Right lobe of liver (tissue), 6 donors: ENCODE measurements around the gene RABL6. TPM values are rescaled to one million over a fixed set of nuclear protein-coding genes. Genes with fewer than 3 reads are reported as not detected.

ENCODE experiments used
- ATAC-seq, 4 donors: fragments of 200-7000 bp; cut with Tn5 transposase; one replicate each; pipeline ENCODE4 v1.9.1; 2020; ENCODE audit warnings: mild to moderate bottlenecking in 4 of 4, moderate library complexity in 4 of 4
- DNase-seq, 3 donors: peaks; one replicate each; pipeline ENCODE4 v3.0.0-alpha.2; 2020
- H3K27ac ChIP-seq, 3 donors: fragments of 200-600 bp; one replicate each; pipeline ENCODE4 v1.8.0; 2022
- H3K27me3 ChIP-seq, 2 donors: fragments of 200-600 bp; one replicate each; pipeline ENCODE4 v1.8.0; 2022
- H3K36me3 ChIP-seq, 4 donors: fragments of 200-600 bp; sonication (generic) in 1 of 4; one replicate each; pipeline versions ENCODE4 v1.5.1 to v1.8.0; 2017 to 2022; ENCODE audit warnings: control low read depth in 1 of 4
- H3K4me1 ChIP-seq, 4 donors: fragments of 200-600 bp; sonication (generic) in 1 of 4; one replicate each; pipeline versions ENCODE4 v1.5.1 to v1.8.0; 2017 to 2022; ENCODE audit warnings: control low read depth in 1 of 4
- H3K4me3 ChIP-seq, 3 donors: fragments of 200-600 bp; one replicate each; pipeline ENCODE4 v1.8.0; 2022
- H3K9me3 ChIP-seq, 4 donors: fragments of 200-600 bp; sonication (generic) in 1 of 4; one replicate each; pipeline versions ENCODE4 v1.5.1 to v1.8.0; 2017 to 2022; ENCODE audit warnings: control low read depth in 1 of 4
- POLR2A ChIP-seq: fragments of 450-650 bp; IDR thresholded peaks from one replicate; pipeline ENCODE4 v1.6.1; 2017; ENCODE audit warnings: antibody characterized with exemption, mild to moderate bottlenecking
- WGBS: methylation state at CpG from one replicate; pipeline ENCODE4 v1.1.6; 2018; ENCODE audit warnings: low coverage, low lambda C conversion rate; ENCODE audit not compliant: insufficient coverage; ENCODE audit errors: missing lambda C conversion rate; 5-methylcytosine and 5-hydroxymethylcytosine counted together
- intact Hi-C, 2 donors: fragments of 100-400 bp; cut with DNase I; formaldehyde crosslinking; loops; one replicate each; pipeline versions ENCODE4 v1.11.2 to v1.14.1; 2022
- total RNA-seq, 6 experiments: library from RNA; depleted of rRNA in 2 of 6; stranded (reverse); fragments of >200 nt in 2 of 6; fragmentation: NEBNext Ultra II Directional in 3 of 6; extraction: Animal tissue kit (Norgen Biotek cat#: 25700) in 3 of 6; gene quantifications; one replicate each; pipeline versions ENCODE4 v1.1.0 to v1.2.4, GENCODE V29; 2016 to 2023
- TF ChIP-seq, protein P1 (sequence below), 4 donors: fragments of 200-600 bp in 3 of 4; fragments of 450-650 bp in 1 of 4; IDR thresholded peaks; one replicate each; pipeline versions ENCODE4 v1.5.1 to v1.8.0; 2016 to 2022; ENCODE audit warnings: antibody characterized with exemption in 4 of 4, mild to moderate bottlenecking in 2 of 4
- donor health status: DM: no; HTN: yes; CAD: no.
- donor health status: DM: no; HTN: no; CAD: no.
- donor health status: DM: no; HTN: no; CAD: no.
- donor health status: DM: no; HTN: yes; CAD: no.
- donor health status: DM: no; HTN: yes; CAD: no.

RABL6 gene
- total RNA-seq, 6 experiments from 2014 or later, result 8.0 to 14.8 (median 12.4) TPM

- ATAC-seq (no peak), DNase-seq (peak in 2 of 3 donors; percentile 44 to 48)
- intact Hi-C loops, result no loop called here
- Histone ChIP-seq H3K4me1 (no peaks in the 10 kb centered on the region), H3K4me3 (no peak overlapping the region), H3K27ac (no peak overlapping the region), H3K9me3 (no peaks in the 10 kb centered on the region), H3K36me3 (peaks cover 0 to 41% (median 4%) of the 10 kb centered on the region in 4 donors), H3K27me3 (no peaks in the 10 kb centered on the region)
- no peak for TF ChIP-seq POLR2A
- TF ChIP-seq, protein P1, sequence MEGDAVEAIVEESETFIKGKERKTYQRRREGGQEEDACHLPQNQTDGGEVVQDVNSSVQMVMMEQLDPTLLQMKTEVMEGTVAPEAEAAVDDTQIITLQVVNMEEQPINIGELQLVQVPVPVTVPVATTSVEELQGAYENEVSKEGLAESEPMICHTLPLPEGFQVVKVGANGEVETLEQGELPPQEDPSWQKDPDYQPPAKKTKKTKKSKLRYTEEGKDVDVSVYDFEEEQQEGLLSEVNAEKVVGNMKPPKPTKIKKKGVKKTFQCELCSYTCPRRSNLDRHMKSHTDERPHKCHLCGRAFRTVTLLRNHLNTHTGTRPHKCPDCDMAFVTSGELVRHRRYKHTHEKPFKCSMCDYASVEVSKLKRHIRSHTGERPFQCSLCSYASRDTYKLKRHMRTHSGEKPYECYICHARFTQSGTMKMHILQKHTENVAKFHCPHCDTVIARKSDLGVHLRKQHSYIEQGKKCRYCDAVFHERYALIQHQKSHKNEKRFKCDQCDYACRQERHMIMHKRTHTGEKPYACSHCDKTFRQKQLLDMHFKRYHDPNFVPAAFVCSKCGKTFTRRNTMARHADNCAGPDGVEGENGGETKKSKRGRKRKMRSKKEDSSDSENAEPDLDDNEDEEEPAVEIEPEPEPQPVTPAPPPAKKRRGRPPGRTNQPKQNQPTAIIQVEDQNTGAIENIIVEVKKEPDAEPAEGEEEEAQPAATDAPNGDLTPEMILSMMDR (IDR thresholded peaks at IDR 0.05), result no peak
- no CpG with 5 or more reads among the region's 14 CpGs for WGBS
Measured at GRCh38 chr9:136827794-136828473, 20.2 kb downstream of the RABL6 start.

DNA sequence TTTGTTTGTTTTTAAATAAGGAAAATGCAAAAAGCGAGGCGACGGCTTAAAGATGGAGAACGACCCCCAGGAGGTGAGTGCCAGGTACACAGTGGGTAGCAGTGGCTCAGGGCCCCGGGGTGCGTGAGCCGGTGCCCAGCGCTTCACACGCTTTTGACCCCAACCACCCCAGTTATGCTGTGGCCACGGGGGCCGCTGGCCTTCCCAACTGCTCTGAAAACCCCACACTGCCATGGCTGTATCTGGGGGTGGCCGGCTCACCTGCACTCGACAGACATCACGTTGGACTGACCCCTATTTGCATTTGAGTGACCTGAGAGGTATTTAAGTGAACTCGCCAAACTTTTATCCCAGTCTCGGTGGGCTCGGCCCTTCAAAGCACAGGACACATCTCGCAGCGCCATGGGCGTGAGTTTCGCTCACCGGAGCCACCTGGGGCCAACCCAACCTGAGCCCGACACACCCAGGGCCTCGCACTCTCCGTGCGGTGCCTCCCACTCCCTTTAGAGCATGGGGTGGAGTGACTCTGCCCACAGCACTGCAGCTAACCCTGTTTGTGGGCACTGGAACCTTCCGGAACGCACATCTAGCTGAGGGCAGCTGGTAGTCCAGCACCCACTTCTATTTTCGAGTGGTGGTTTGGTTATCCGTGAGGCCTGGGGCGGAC lies 20.9 kb downstream of the RABL6 start:
- H3K4me1 ChIP-seq, result no peaks in the 10 kb centered on the region
- no peak for TF ChIP-seq POLR2A
- TF ChIP-seq, protein P1 (IDR thresholded peaks at IDR 0.05), result no peak
- intact Hi-C loops, result no loop called here
- DNase-seq (peak in 1 of 3 donors; percentile 29), ATAC-seq (no peak)
- H3K27ac ChIP-seq, result no peak overlapping the region
- peaks cover 0 to 39% (median 4%) of the 10 kb centered on the region in 4 donors for H3K36me3 ChIP-seq
- WGBS, result 89% methylated on average over 8 of the region's 31 CpGs
- no peaks in the 10 kb centered on the region for H3K27me3 ChIP-seq
- H3K9me3 ChIP-seq, result no peaks in the 10 kb centered on the region
- no peak overlapping the region for H3K4me3 ChIP-seq

- Histone ChIP-seq H3K27ac (no peak overlapping the region), H3K27me3 (no peaks in the 10 kb centered on the region), H3K4me1 (no peaks in the 10 kb centered on the region), H3K36me3 (peaks cover 0 to 35% (median 4%) of the 10 kb centered on the region in 4 donors), H3K9me3 (no peaks in the 10 kb centered on the region), H3K4me3 (no peak overlapping the region)
- TF ChIP-seq POLR2A, result no peak
- TF ChIP-seq, protein P1 (IDR thresholded peaks at IDR 0.05), result no peak
- intact Hi-C loops, result no loop called here
- DNase-seq, result peak in 1 of 3 donors; percentile 50
- ATAC-seq, result no peak
- no CpG with 5 or more reads among the region's 14 CpGs for WGBS
Measured at GRCh38 chr9:136829412-136829811, 21.7 kb downstream of the RABL6 start.

GRCh38 chr9:136829981-136830885 lies 22.5 kb downstream of the RABL6 start:
- Histone ChIP-seq H3K27ac (no peak overlapping the region), H3K36me3 (peaks cover 0 to 31% (median 4%) of the 10 kb centered on the region in 4 donors), H3K4me3 (no peak overlapping the region), H3K9me3 (no peaks in the 10 kb centered on the region), H3K27me3 (no peaks in the 10 kb centered on the region), H3K4me1 (no peaks in the 10 kb centered on the region)
- intact Hi-C loops, result no loop called here
- ATAC-seq (peak in 1 of 4 donors; percentile 7), DNase-seq (peak in 2 of 3 donors; percentile 47 to 51)
- WGBS, result 80% methylated on average over 1 of the region's 41 CpGs
- no peak for TF ChIP-seq POLR2A
- TF ChIP-seq, protein P1 (IDR thresholded peaks at IDR 0.05), result no peak
